Skin of body (tissue), 2 donors: ENCODE data around the gene GALNT4. TPM values are rescaled to one million over a fixed set of nuclear protein-coding genes. Genes with fewer than 3 reads are reported as not detected.

Source experiments
- DNase-seq: peaks from one replicate; lab custom pipeline; 2025; lab: John Stamatoyannopoulos, UW
- total RNA-seq: library from RNA; depleted of rRNA; stranded (reverse); fragments of >200 nt; gene quantifications from one replicate; pipeline ENCODE4 v1.2.3, GENCODE V29; 2014

Gene GALNT4
- total RNA-seq, 1 donor from 2014 or later, result 8.0 TPM

DNA sequence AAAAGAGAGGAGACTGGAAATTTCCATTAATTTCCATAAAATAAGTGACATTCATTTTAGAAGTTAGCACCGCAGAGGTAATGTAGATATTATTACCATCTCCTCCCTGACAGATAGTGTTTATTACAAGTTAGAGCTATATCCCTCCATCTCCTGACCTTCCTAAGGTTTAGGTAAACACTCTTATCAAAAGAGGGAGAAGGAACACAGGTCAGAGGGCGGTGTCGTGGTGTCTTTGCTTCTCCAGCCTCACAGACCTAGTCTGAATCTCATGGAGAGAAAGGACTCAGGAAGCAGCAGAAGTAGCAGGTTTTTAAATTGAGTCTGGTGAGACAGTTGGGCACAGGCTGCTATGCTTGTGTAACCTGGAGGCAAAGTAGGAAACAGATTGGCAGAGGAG, 12.8 kb upstream of the GALNT4 start:
- no peak for DNase-seq

GRCh38 chr12:89529738-89530137, 5.1 kb upstream of the GALNT4 start:
- no peak for DNase-seq

DNA sequence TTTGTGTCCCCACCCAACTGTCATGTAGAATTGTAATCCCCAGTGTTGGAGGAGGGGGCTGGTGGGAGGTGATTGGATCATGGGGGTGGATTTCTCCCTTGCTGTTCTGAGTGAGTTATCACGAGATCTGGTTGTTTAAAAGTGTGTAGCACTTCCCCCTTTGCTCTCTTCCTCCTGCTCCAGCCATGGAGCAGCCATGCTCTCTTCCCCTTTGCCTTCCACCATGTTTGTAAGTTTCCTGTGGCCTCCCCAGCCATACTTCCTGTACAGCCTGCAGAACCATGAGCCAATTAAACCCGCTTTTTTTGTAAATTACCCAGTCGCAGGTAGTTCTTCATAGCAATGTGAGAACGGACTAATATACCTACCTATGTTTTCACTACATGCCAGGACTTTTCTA, 3.8 kb upstream of the GALNT4 start:
- DNase-seq, result no peak

- peak; percentile 88 for DNase-seq
Observed at GRCh38 chr12:89525824-89526770, 1.5 kb upstream of the GALNT4 start, which contains the start of gene POC1B. TSS of gene POC1B (minus strand) at chr12:89526047. CDS start at chr12:89525895, 152 bp downstream.

GRCh38 chr12:89525305-89525823, 768 bp upstream of the GALNT4 start:
- no peak for DNase-seq

GRCh38 chr12:89523843-89524540, 604 bp downstream of the GALNT4 start:
- DNase-seq, result no peak

DNA sequence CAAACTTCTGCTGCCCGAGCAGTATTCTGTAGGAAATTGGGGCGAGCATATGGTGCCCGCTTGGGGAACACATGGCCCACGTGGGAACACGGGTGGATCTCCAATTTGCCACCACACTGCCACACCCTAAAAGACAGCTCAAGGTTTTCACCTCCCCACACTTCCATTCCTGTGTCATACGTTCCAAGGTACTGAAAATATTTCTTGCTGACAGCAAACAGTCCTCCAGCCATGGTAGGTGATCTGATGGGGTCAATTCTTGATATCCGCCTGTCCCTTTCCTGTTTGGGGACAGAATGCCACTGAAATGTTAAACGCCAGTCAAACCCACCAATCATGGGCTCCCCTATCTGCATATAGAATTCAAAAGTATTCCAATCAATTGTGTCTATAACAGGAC, 1.2 kb downstream of the GALNT4 start:
- no peak for DNase-seq

DNA sequence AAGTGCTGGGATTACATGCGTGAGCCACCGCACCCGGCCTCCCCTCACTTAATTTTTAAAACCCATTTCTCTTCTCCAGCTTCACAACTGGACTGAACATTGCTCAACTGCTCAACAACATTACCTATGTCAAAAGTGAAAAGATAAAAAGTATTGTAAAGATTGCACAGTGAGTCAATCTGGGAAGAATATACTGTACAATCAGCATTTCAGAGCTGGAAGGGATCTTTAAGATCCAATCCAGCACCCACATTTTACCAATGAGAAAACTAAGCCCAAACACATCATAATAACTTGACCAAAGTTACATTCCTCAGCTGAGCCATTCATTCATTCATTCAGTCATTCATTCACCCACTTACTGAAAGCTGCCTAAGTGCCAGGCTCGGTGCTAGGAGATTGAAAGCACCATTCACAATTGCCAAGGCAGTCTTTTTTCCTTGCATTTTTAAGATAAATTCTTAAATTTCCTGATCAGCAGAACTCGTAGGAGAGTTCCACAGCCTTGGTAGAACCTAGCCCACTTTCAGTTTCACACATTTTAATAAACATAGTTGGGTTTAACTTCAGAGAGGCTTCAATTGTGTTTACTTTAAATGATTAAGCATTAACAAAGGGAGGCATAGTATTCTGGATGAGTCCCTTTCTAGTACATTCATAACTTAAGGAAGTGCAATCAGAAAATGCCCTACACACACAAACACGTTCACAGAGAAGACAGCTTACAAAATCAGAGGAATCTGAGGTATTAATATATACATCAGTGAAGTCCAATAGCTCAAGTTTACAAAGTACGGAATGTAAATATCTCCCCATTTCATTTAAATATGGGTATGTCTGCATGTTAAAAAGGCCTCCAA, 3.0 kb downstream of the GALNT4 start:
- no peak for DNase-seq

DNA sequence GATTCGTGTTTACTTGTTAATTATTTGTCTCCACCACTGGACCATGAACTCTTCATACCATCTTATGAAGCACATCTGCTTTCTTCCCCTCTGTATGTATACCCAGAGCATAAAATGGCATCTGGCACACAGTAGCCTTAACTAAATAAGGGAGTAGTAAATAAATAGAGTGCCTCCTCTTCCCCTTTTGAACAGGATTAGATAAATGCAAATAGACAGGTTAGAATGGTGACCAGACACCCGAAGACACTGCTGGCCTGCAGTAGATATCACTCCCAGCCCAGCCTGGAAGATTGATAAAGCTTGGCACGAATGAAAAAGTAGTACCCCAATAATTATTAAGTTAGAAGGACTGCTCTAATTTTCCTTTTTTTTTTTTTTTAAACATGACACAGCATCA, 6.9 kb downstream of the GALNT4 start:
- DNase-seq, result no peak

DNA sequence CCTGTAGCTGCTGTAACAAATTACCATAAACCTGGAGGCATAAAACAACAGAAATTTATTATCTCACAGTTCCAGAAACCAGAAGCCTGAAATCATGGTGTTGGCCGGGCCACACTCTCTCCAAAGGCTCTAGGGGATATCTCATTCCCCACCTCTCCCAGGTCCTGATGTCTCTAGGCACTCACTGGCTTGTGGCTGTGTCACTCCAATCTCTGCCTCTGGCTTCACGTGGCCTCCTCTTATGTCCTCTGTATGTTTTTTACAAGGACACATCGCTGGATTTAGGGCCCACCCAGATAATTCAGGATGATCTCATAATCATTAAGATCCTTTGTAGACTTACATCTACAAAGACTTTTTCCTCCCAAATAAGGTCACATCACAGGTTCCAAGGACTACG, 8.0 kb downstream of the GALNT4 start:
- DNase-seq, result no peak

DNA sequence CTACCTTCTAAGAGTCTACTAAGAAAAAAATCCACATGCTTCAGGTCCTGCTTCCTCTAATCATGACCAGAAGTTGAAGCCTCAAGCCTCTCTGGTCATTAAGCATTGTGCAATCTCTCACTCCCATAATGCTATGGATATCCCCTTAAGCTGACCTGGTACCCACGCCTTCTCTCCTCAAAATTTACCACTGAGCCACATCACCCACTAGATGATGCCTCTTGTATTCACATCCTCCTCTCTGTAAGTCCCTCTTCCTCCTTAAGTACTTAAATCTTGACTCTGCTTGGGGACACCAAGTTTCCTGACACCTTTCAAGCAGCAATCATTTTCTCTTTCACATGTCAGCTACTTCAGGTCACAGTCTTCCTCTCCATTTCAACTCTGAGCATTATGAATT, 9.8 kb downstream of the GALNT4 start:
- no peak for DNase-seq

GRCh38 chr12:89513544-89513943, 11.1 kb downstream of the GALNT4 start:
- DNase-seq, result no peak

DNA sequence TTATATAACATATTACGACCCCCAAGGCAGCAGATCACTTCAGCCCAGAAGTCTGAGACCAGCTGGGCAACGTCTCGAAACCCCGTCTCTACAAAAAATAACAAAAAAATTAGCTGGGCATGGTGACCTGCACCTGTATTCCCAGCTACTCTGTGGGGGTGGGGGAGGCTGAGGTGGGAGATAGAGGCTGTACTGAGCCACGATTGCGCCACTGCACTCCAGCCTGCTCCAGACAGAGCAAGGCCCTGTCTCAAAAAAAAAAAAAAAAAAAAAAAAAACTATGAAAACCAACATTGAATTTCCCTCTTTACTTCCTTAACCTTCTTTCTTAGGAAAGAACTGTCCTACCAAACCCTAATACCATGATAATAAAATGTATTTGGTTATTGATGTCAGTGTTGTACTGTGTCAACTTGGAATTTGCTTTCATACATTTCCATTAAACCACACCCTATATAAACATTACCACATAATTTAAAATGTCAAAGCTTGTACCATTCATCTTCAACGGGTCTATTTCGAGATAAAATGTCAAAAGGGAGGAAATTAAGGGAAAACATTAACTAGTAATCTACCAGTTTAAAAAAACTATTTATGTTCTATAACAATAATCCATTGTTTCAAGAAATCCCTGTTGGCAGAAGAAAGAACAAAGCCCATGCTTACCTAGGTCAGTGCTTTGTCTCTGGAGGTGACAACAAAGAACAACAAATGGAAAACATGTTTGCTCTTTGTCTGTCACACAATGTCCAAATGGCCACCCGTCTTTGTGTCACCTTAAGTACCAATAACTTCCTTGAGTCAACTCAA, 17.4 kb downstream of the GALNT4 start:
- no peak for DNase-seq

DNA sequence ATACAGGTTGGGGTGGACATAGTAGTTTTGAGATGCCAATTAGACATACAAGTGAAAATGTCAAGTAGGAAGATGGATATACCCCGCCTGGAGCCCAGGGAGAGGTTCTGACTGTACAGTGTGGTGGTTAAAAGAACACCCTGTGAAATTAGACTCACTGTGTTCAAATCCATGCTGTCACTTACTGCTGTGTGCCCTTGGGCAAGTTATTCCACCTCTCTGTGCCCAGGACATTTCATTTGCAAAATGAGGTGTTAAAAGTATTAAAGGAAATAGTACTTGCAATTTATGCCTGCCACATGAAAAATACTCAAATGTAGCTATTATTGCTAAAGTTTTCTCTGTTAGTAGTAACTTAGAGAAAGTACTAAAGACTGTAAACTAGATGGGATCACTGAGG, 18.5 kb downstream of the GALNT4 start:
- no peak for DNase-seq

- no peak for DNase-seq
Observed at GRCh38 chr12:89504560-89505346, 19.8 kb downstream of the GALNT4 start.

- DNase-seq, result no peak
Observed at GRCh38 chr12:89501793-89502192, 22.8 kb downstream of the GALNT4 start.

- DNase-seq, result no peak
Observed at GRCh38 chr12:89499857-89500256, 24.7 kb downstream of the GALNT4 start.

DNA sequence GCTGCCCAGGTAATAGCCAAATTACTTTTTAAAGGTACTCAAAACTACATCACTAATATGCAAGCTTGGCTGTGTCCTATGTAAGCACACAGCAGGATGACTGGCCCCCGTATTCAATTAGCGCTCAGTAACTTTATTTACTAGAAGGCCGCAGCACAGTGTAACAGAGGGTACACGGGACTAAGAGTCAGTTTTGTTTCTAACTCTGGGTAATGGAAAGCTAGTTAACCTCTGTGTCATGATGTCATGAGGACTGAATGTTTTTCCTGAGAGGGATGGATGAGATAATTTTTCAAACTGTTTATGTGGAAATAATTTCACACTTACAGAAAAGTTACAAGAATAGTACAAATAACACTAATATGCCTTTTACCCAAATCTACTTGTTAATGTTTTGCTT, 27.1 kb downstream of the GALNT4 start:
- DNase-seq, result no peak

DNA sequence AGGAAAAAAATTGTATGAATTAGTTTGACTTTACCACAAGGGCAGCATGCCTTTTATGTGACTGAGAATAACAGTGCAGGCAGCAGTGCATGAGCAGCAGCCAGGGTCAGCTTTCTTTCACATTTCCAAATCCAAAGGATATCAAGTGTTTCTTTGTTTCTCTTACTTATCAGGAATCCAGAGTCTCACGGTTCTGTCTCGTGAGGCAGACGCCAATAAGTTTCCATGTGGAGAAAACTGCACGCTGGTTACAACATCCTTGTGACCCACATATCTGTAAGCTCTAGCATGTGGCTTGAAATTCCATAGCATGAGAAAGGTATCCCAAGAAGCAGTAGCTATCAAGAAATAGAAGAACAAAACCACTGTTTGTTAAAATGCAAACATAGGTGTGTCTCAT, 27.6 kb downstream of the GALNT4 start:
- no peak for DNase-seq
